Activated T-cell treated with anti-CD3 and anti-CD28 coated beads, Interleukin-2, amount 50 U/mL, for 72 hours (primary cell): ENCODE measurements around the gene RBFOX1. TPM values are rescaled to one million over a fixed set of nuclear protein-coding genes. Genes with fewer than 3 reads are reported as not detected.

ENCODE experiments used
- ATAC-seq, 2 donors: fragments of 150-1000 bp; cut with Tn5 transposase; replicated peaks in 1 of 2; 2 replicates each; pipeline ENCODE4 v1.10.0; 2021; ENCODE audit warnings: moderate library complexity in 2 of 2, mild to moderate bottlenecking in 1 of 2
- DNase-seq, 2 donors: peaks; one replicate each; pipeline ENCODE4 v3.0.0; 2021 to 2022; ENCODE audit warnings: mixed read lengths in 1 of 2
- H3K27ac Mint-ChIP-seq: one replicate; pipeline ENCODE4 v1.8.0; 2022; ENCODE audit warnings: mild to moderate bottlenecking, moderate library complexity, mixed read lengths
- H3K27me3 Mint-ChIP-seq: one replicate; pipeline ENCODE4 v1.8.0; 2022; ENCODE audit warnings: low read depth, mixed read lengths
- H3K36me3 Mint-ChIP-seq, 2 donors: one replicate each; pipeline ENCODE4 v1.8.0; 2022; ENCODE audit warnings: mixed read lengths in 2 of 2, mild to moderate bottlenecking in 1 of 2; ENCODE audit not compliant: insufficient read depth in 2 of 2
- H3K4me1 Mint-ChIP-seq: one replicate; pipeline ENCODE4 v1.8.0; 2022; ENCODE audit warnings: low read depth, mixed read lengths
- H3K4me3 Mint-ChIP-seq, 2 donors: one replicate each; pipeline ENCODE4 v1.8.0; 2022; ENCODE audit warnings: mild to moderate bottlenecking in 2 of 2, mixed read lengths in 2 of 2, moderate library complexity in 2 of 2
- H3K9me3 Mint-ChIP-seq, 2 donors: one replicate each; pipeline ENCODE4 v1.8.0; 2022; ENCODE audit warnings: mixed read lengths in 2 of 2
- total RNA-seq, 2 donors: library from RNA; stranded (reverse); gene quantifications; one replicate each; pipeline ENCODE4 v1.2.3, GENCODE V29; 2022

The RBFOX1 gene
- total RNA-seq, 2 donors from 2014 or later, result not detected

GRCh38 chr16:7597677-7598076 is 265.0 kb downstream of the RBFOX1 start:
- Mint-ChIP-seq H3K9me3 (peaks cover 1 to 2% of the 10 kb centered on the region in 2 donors), H3K27ac (no peak overlapping the region), H3K27me3 (no peaks in the 10 kb centered on the region), H3K36me3 (no peaks in the 10 kb centered on the region), H3K4me1 (no peaks in the 10 kb centered on the region), H3K4me3 (no peak overlapping the region)
- ATAC-seq (no peak), DNase-seq (no peak)

GRCh38 chr16:7601100-7601499 is 268.5 kb downstream of the RBFOX1 start:
- Mint-ChIP-seq H3K4me1 (no peaks in the 10 kb centered on the region), H3K9me3 (peaks cover 4 to 6% of the 10 kb centered on the region in 2 donors), H3K36me3 (no peaks in the 10 kb centered on the region), H3K4me3 (no peak overlapping the region), H3K27me3 (no peaks in the 10 kb centered on the region), H3K27ac (no peak overlapping the region)
- no peak for DNase-seq
- ATAC-seq, result no peak

- Mint-ChIP-seq H3K36me3 (no peaks in the 10 kb centered on the region), H3K27ac (no peak overlapping the region), H3K9me3 (peaks cover 7 to 9% of the 10 kb centered on the region in 2 donors), H3K27me3 (no peaks in the 10 kb centered on the region), H3K4me1 (no peaks in the 10 kb centered on the region), H3K4me3 (no peak overlapping the region)
- DNase-seq (no peak), ATAC-seq (no peak)
These were observed 269.8 kb downstream of the RBFOX1 start for GRCh38 chr16:7602291-7602950.

- ATAC-seq, result no peak
- Mint-ChIP-seq H3K4me1 (no peaks in the 10 kb centered on the region), H3K9me3 (peaks cover 9 to 10% of the 10 kb centered on the region in 2 donors), H3K4me3 (no peak overlapping the region), H3K27ac (no peak overlapping the region), H3K36me3 (peaks cover 0 to 2% of the 10 kb centered on the region in 2 donors), H3K27me3 (no peaks in the 10 kb centered on the region)
- DNase-seq, result no peak
These were observed 273.2 kb downstream of the RBFOX1 start for GRCh38 chr16:7605812-7606211.

- H3K27me3 Mint-ChIP-seq, result no peaks in the 10 kb centered on the region
- ATAC-seq (no peak), DNase-seq (no peak)
- H3K4me1 Mint-ChIP-seq, result no peaks in the 10 kb centered on the region
- no peak overlapping the region for H3K4me3 Mint-ChIP-seq
- H3K9me3 Mint-ChIP-seq, result peaks cover 3 to 4% of the 10 kb centered on the region in 2 donors
- peaks cover 0 to 2% of the 10 kb centered on the region in 2 donors for H3K36me3 Mint-ChIP-seq
- no peak overlapping the region for H3K27ac Mint-ChIP-seq
These were observed 280.0 kb downstream of the RBFOX1 start for GRCh38 chr16:7612671-7613070.

GRCh38 chr16:7613518-7613917 is 280.9 kb downstream of the RBFOX1 start:
- Mint-ChIP-seq H3K27me3 (no peaks in the 10 kb centered on the region), H3K27ac (no peak overlapping the region), H3K36me3 (peaks cover 0 to 2% of the 10 kb centered on the region in 2 donors), H3K9me3 (peaks cover 3 to 4% of the 10 kb centered on the region in 2 donors), H3K4me1 (no peaks in the 10 kb centered on the region), H3K4me3 (no peak overlapping the region)
- ATAC-seq (no peak), DNase-seq (no peak)

- H3K27me3 Mint-ChIP-seq, result no peaks in the 10 kb centered on the region
- no peak for ATAC-seq
These were observed 281.6 kb downstream of the RBFOX1 start for GRCh38 chr16:7614021-7614795.

GRCh38 chr16:7615565-7615964 is 282.9 kb downstream of the RBFOX1 start:
- H3K27me3 Mint-ChIP-seq, result no peaks in the 10 kb centered on the region

More at GRCh38 chr16:7614021-7614795, 281.6 kb downstream of the RBFOX1 start:
- H3K9me3 Mint-ChIP-seq, result peaks cover 2 to 4% of the 10 kb centered on the region in 2 donors
- no peak overlapping the region for H3K27ac Mint-ChIP-seq
- H3K36me3 Mint-ChIP-seq, result peaks cover 0 to 2% of the 10 kb centered on the region in 2 donors
- no peak overlapping the region for H3K4me3 Mint-ChIP-seq
- DNase-seq, result no peak
- no peaks in the 10 kb centered on the region for H3K4me1 Mint-ChIP-seq

GRCh38 chr16:7624871-7625766 is 292.5 kb downstream of the RBFOX1 start:
- DNase-seq (no peak), ATAC-seq (no peak)
- Mint-ChIP-seq H3K27me3 (no peaks in the 10 kb centered on the region), H3K4me1 (no peaks in the 10 kb centered on the region), H3K36me3 (peaks cover 2% of the 10 kb centered on the region in 2 donors), H3K4me3 (no peak overlapping the region), H3K9me3 (peaks cover 7% of the 10 kb centered on the region in 2 donors), H3K27ac (no peak overlapping the region)

More at GRCh38 chr16:7615565-7615964, 282.9 kb downstream of the RBFOX1 start:
- Mint-ChIP-seq H3K27ac (no peak overlapping the region), H3K4me3 (no peak overlapping the region), H3K36me3 (no peaks in the 10 kb centered on the region), H3K9me3 (peaks cover 2 to 4% of the 10 kb centered on the region in 2 donors), H3K4me1 (no peaks in the 10 kb centered on the region)
- no peak for ATAC-seq
- no peak for DNase-seq

GRCh38 chr16:7628981-7629380 is 296.3 kb downstream of the RBFOX1 start:
- Mint-ChIP-seq H3K4me1 (no peaks in the 10 kb centered on the region), H3K36me3 (peaks cover 2% of the 10 kb centered on the region in 2 donors), H3K4me3 (no peak overlapping the region), H3K9me3 (peaks cover 6 to 7% of the 10 kb centered on the region in 2 donors), H3K27ac (no peak overlapping the region), H3K27me3 (no peaks in the 10 kb centered on the region)
- DNase-seq (no peak), ATAC-seq (no peak)

- Mint-ChIP-seq H3K4me3 (no peak overlapping the region), H3K36me3 (peaks cover 2% of the 10 kb centered on the region in 2 donors), H3K9me3 (peaks cover 7% of the 10 kb centered on the region in 2 donors), H3K27ac (no peak overlapping the region), H3K4me1 (no peaks in the 10 kb centered on the region), H3K27me3 (no peaks in the 10 kb centered on the region)
- no peak for ATAC-seq
- DNase-seq, result no peak
These were observed 296.9 kb downstream of the RBFOX1 start for GRCh38 chr16:7629571-7629970.

- Mint-ChIP-seq H3K36me3 (peaks cover 0 to 1% of the 10 kb centered on the region in 2 donors), H3K4me1 (no peaks in the 10 kb centered on the region), H3K9me3 (peaks cover 2 to 13% of the 10 kb centered on the region in 2 donors), H3K27me3 (no peaks in the 10 kb centered on the region), H3K27ac (no peak overlapping the region), H3K4me3 (no peak overlapping the region)
- DNase-seq (no peak), ATAC-seq (no peak)
These were observed 304.8 kb downstream of the RBFOX1 start for GRCh38 chr16:7637446-7637845.

GRCh38 chr16:7638306-7638705 is 305.7 kb downstream of the RBFOX1 start:
- Mint-ChIP-seq H3K27me3 (no peaks in the 10 kb centered on the region), H3K4me1 (no peaks in the 10 kb centered on the region), H3K9me3 (peaks cover 2 to 13% of the 10 kb centered on the region in 2 donors), H3K27ac (no peak overlapping the region), H3K36me3 (peaks cover 0 to 1% of the 10 kb centered on the region in 2 donors), H3K4me3 (no peak overlapping the region)
- DNase-seq (no peak), ATAC-seq (no peak)
